Bronchial epithelial cell (primary cell): Measurements from ENCODE around the gene RELB. TPM values are rescaled to one million over a fixed set of nuclear protein-coding genes. Genes with fewer than 3 reads are reported as not detected.

ENCODE experiments used
- DNase-seq: peaks from one replicate; pipeline ENCODE4 v3.0.0-alpha.2; 2010; ENCODE audit warnings: low read depth
- FAIRE-seq: peaks from 2 replicates; lab custom pipeline; 2011; peaks lifted over from hg19 to GRCh38; lab: Jason Lieb, UNC
- H3K27me3 ChIP-seq: 2 replicates; pipeline ENCODE4 v1.5.1; 2011; ENCODE audit warnings: low read length; ENCODE audit not compliant: control insufficient read depth, insufficient read depth
- H3K36me3 ChIP-seq: 2 replicates; pipeline ENCODE4 v1.5.1; 2011; ENCODE audit warnings: low read length; ENCODE audit not compliant: control insufficient read depth, insufficient read depth
- H3K4me3 ChIP-seq: 2 replicates; pipeline ENCODE4 v1.5.1; 2011; ENCODE audit warnings: mild to moderate bottlenecking, low read depth, low read length, control low read depth
- total RNA-seq: library from RNA; depleted of rRNA; stranded (reverse); fragments of >200 nt; gene quantifications from 2 replicates; pipeline ENCODE4 v1.2.1, GENCODE V29; 2014
- TF ChIP-seq, protein P1 (sequence below): IDR thresholded peaks from 2 replicates; pipeline ENCODE4 v1.5.1; 2011; ENCODE audit warnings: mild to moderate bottlenecking, moderate library complexity, low read length, control low read depth, inconsistent platforms; ENCODE audit not compliant: insufficient read depth, severe bottlenecking

Gene RELB
- total RNA-seq, 1 donor from 2014 or later = 2.1 TPM

DNA sequence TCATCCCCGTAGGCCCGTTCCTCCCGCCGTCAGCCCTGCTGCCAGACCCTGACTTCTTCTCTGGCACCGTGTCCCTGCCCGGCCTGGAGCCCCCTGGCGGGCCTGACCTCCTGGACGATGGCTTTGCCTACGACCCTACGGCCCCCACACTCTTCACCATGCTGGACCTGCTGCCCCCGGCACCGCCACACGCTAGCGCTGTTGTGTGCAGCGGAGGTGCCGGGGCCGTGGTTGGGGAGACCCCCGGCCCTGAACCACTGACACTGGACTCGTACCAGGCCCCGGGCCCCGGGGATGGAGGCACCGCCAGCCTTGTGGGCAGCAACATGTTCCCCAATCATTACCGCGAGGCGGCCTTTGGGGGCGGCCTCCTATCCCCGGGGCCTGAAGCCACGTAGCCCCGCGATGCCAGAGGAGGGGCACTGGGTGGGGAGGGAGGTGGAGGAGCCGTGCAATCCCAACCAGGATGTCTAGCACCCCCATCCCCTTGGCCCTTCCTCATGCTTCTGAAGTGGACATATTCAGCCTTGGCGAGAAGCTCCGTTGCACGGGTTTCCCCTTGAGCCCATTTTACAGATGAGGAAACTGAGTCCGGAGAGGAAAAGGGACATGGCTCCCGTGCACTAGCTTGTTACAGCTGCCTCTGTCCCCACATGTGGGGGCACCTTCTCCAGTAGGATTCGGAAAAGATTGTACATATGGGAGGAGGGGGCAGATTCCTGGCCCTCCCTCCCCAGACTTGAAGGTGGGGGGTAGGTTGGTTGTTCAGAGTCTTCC lies 36.3 kb downstream of the RELB start:
- H3K36me3 ChIP-seq = peaks cover 17% of the 10 kb centered on the region
- FAIRE-seq = no peak

DNA sequence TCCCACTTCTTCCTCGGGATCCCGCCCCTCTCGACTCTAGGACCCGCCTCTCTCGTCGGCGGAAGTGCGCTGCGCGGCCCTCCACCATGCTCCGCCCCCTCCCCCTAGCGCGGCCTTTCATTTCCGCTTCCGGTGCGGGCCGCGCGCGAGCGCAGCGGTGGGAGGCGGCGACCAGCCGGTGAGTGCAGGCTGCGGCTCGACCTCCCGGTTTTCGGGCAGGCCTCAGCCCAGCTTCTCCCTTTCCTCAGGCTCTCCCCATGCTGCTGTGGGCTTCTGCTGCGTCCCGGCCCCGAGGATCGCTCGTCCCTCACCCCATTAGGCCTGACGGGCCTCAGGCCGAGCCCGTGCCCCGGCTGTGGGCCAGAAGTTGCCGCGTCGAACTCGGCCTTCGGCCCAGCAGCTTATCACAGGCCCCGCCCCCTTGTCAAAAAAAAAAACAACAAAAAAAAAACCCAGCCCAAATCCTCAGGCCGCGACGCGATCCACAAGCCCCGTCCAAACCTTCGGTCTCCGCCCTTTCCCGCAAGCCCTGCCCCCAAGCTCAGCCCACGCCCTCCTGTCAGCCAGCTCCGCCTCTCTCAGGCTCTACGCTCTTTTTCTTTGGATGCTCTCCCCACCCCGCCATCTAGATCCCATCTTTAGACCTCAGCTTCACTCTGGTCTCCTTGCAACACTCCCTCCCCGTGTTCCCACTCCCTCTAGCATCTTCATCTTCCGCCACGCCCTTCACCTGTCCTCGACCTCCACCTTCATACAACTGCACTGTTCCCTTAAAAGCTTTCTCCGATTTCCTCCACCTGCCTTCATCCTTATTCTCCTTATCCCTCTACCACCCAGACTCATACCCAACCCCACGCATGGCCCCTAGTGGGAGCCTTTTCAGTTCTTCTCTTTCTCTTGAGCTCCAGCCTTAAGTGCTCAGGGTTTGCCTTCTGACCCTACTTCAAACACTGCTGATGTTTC lies 37.9 kb downstream of the RELB start, which contains the start of gene CLASRP:
TSS of gene CLASRP (plus strand) at position 115 of the 963 bp plus-strand sequence. CDS start 1,168 bp downstream, outside the sequence.
- H3K4me3 ChIP-seq = peak within 1 kb of the TSS; percentile 61
- H3K36me3 ChIP-seq = peaks cover 19% of the 10 kb centered on the region
- no peaks in the 10 kb centered on the region for H3K27me3 ChIP-seq
- FAIRE-seq (no peak), DNase-seq (peak; percentile 69)
- TF ChIP-seq, protein P1, sequence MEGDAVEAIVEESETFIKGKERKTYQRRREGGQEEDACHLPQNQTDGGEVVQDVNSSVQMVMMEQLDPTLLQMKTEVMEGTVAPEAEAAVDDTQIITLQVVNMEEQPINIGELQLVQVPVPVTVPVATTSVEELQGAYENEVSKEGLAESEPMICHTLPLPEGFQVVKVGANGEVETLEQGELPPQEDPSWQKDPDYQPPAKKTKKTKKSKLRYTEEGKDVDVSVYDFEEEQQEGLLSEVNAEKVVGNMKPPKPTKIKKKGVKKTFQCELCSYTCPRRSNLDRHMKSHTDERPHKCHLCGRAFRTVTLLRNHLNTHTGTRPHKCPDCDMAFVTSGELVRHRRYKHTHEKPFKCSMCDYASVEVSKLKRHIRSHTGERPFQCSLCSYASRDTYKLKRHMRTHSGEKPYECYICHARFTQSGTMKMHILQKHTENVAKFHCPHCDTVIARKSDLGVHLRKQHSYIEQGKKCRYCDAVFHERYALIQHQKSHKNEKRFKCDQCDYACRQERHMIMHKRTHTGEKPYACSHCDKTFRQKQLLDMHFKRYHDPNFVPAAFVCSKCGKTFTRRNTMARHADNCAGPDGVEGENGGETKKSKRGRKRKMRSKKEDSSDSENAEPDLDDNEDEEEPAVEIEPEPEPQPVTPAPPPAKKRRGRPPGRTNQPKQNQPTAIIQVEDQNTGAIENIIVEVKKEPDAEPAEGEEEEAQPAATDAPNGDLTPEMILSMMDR = no peak

More for the DNA sequence above, 36.3 kb downstream of the RELB start:
- Histone ChIP-seq H3K4me3 (no peak overlapping the region), H3K27me3 (no peaks in the 10 kb centered on the region)
- TF ChIP-seq, protein P1 = no peak
- DNase-seq = no peak

DNA sequence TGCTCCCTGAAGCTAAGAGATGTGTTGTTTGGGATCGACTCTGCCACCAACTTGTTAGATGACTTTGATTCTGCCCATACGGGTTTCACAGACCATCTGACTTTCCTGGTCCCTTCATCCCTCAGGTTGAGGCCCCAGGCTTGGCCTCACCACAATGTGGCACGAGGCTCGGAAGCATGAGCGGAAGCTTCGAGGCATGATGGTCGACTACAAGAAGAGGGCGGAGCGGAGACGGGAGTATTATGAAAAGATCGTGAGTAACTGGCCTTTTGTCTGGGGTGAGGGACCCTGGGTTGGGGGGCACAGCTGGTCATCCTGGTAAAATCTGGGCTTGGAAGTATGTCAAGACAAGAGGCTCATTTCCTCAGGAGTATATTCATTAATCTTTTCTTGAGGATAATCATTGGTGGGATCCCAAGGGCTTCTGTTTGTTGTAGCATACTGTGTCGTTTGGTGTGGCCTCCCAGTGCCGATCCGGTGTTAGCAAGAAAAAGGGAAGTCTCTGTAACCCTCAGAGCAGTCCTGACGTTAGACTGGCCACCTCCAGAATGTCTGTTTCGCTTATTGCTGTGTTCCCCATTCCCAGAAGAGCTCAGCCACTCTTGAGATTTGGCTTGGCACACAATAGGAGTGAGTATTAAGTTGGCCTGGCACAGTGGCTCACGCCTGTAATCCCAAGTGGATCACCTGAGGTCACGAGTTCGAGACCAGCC lies 39.0 kb downstream of the RELB start:
- FAIRE-seq = no peak
- no peak overlapping the region for H3K4me3 ChIP-seq
- H3K36me3 ChIP-seq = peaks cover 23% of the 10 kb centered on the region
- no peak for DNase-seq
- no peaks in the 10 kb centered on the region for H3K27me3 ChIP-seq
- TF ChIP-seq, protein P1 = no peak

DNA sequence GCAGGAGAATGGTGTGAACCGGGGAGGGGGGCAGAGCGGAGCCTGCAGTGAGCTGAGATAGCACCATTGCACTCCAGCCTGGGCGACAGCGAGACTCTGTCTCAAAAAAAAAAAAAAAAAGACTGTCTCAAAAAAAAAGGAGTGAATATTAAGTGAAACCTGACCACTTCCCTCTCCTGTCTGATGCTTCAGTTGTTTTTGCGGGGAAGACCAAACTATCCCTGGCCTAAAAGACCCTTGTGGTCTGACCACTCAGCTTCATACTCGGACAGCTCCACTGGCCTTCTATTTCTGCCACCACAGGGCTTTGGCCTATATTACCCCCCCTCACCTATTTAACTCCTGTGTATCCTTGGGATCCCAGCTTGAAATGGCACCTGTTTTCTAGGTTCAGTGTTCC lies 39.9 kb downstream of the RELB start:
- TF ChIP-seq, protein P1 = no peak
- DNase-seq = no peak
- no peaks in the 10 kb centered on the region for H3K27me3 ChIP-seq
- FAIRE-seq = no peak
- no peak overlapping the region for H3K4me3 ChIP-seq
- H3K36me3 ChIP-seq = peaks cover 24% of the 10 kb centered on the region

DNA sequence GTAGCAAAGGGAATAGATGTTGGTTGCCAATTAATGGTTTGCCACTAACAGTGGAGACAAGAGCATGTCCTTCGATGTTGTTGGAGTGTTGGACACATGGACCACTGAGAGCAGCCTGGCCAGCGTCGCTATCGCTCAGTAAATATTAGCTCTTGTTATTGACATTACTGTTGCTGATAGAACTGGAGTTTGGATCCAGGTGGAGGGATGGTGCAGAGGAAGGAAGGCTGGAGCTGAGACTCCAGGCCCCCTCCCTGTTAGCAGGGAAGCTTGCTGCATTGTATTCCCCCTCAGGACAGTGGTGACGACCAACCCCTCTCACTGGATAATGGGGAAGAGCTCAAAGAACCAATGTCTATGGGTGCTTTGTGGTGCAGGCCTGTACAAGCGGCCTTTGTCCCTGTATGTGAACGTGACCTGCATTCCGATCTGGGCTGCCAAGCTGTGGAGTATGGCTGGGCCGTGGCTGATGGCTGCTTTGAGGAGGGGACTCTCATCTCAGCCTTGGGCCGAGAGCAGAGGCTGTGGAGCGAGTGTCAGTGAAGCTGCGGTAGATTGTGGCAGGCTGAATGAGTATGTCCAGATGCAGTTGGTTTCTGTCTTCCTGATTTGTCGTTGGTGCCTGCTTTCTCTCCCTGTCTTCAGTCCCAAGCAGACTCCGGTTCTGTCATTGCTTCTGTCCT lies 44.5 kb downstream of the RELB start:
- Histone ChIP-seq H3K27me3 (no peaks in the 10 kb centered on the region), H3K4me3 (no peak overlapping the region), H3K36me3 (peaks cover 16% of the 10 kb centered on the region)
- DNase-seq (no peak), FAIRE-seq (no peak)
- TF ChIP-seq, protein P1 = no peak
